HG03066 (cell line): ENCODE measurements around the gene MGLL.

ENCODE experiments used
- ATAC-seq: cut with Tn5 transposase; IDR thresholded peaks from one replicate; pipeline ENCODE4 v1.9.1; 2021; ENCODE audit warnings: low read depth; ENCODE audit not compliant: unreplicated experiment

MGLL gene

DNA sequence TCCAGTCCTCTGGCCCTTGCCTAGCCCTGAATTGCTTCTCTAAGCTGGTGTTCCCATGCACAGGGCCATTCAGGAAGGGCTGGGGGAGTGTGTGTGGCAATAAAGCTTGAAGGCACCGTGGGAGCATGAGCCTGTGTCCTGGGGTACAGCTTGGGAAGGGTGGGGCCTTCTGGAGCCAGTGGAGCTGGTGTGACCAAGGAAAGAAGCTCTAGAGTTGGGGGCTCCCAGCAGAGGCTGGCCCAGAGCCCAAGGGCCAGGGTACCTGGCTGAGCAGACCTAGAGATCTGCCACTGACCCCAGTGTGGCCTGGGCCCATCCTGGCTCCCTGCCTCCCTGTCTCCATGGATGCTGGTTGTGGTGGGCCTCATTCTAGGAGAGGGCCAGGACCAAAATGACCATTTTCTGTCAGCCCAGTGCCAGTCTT, 141.5 kb downstream of the MGLL start:
- no peak for ATAC-seq

DNA sequence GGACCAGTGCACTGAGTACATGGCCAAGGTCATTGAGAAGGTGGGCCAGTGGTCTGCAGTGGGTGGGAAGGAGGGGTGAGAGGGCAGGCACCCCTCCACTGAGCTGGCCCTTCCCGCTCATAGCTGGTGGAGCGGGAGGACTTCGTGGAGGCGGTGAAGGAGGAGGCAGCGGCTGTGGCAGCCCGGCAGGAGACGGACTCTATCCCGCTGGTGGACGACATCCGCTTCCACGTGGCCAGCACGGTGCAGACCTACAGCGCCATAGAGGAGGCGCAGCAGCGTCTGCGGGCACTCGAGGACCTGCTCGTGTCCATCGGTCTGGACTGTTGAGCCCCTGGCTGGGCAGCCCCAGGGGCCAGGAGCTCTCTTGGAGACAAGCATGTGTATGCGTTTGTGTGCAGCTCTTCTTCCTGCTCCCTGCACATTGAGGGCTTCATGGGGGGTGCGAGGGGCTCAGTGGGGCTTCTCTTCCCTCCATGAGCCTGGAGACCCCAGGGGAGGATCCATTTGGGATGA, 142.1 kb downstream of the MGLL start:
- ATAC-seq, result no peak

DNA sequence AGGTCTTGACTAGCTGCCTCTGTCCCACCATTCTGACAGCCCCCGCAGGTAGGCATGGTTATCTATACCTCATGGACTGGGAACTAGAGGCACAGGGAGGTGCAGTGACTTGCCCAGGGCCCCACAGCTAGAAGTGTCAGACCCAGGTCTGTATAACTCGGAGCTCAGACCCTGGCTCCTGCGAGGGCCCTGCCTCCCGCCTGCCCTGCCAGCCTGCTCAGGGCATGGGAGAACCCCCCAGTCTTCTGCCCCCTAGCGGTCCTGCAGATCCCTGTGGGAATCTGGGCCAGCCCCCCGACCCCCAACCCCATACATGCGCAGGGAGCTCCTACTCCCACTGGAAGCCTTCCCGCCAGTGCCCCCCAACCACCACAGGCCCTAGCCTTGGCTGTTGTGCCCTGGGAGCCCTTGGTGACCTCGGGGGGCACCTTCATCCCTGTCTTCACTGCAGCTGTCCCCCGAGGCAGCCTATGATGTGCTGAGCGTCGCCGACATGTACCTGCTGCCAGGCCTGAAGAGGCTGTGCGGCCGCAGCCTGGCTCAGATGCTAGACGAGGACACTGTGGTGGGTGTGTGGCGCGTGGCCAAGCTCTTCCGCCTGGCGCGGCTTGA, 142.7 kb downstream of the MGLL start:
- ATAC-seq, result no peak

DNA sequence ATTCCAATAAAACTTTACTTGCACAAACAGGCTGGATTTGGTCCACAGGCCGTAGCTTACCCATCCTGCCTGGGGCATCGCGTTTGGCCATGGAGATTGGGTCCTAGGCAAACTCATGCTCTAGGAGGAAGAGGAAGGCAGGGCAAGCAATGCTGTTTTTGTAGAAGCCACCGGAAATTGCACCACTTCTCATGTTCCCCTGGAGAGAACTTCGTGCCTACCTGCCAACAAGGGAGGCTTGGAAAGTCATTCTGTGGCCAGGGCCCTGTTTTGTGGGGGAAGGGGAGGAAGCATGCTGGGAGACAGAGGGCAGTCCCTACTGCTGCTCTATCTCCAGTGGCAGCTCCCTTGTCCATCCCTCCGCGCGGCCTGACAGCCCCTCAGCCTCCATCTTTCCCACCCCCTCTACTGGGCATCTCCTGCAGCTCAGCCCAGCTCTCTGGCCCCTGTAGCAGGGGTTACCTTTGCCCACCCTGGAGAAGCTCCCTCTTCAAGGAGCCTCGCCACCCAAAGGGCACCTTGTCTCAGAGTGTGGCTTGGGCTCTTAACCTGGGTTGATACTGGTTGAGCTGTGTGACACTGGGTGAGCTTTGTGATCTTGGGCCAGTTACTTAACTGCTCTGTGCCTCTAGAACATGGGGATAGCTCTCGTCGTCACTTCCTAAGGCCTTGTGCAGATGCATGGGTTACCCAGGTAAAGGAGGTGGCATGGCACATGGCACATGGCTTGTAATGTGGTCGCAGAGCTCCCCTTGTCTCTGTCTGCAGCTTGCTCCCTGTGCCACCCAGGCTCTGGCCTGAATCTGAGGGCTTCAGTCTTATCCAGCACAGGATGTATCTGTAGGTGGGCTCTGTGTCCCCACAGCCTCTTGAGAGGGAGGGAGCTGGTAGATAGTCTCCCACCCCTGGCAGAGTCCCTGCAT, 143.4 kb downstream of the MGLL start:
- ATAC-seq, result no peak

DNA sequence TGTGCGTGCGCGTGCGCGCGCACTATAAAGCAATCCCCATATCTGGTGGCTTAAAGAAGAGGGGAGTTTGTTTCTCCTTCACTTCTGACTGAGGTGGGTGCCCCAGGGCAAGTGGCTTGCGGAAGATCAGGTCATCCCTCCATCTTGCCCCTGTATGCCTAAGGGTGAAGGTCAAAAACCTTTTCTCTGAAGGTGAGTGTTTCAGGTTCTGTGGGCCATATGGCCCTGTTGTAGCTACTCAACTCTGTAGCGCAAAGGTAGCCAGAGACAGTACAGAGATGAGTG, 144.1 kb downstream of the MGLL start:
- no peak for ATAC-seq

DNA sequence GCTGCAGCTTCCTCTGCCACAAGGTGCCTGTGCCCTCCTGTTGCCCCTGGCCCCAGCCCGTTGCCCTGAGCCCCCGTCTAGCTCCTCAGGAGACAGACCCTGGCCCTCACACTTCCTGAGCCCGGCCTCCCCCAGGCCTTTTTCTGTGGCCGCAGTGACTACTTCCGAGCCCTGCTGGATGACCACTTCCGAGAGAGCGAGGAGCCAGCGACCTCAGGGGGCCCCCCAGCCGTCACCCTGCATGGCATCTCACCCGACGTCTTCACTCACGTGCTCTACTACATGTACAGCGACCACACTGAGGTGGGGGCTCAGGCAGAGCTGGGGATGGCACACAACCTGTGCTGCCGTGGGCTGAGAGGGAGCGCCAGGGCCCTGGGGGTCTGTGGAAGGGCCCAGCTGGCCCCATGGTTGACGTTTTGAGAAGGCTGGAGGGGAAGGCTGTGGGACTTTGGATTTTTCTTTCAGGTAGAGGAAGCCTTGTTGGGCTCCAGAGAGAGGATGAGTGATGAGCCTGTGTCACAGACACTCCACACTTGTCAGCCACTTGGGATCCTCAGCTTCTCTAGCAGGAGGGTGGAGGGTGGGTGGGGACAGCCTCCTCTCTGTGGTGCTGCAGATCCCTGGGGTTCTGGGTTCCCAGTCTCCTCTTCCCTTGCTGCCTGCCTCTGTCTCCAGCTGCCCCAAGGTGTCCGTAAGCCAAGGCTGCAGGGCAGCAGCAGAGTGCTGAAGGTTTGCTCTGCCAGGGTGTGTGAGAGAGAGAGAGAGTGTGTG, 144.6 kb downstream of the MGLL start:
- no peak for ATAC-seq

DNA sequence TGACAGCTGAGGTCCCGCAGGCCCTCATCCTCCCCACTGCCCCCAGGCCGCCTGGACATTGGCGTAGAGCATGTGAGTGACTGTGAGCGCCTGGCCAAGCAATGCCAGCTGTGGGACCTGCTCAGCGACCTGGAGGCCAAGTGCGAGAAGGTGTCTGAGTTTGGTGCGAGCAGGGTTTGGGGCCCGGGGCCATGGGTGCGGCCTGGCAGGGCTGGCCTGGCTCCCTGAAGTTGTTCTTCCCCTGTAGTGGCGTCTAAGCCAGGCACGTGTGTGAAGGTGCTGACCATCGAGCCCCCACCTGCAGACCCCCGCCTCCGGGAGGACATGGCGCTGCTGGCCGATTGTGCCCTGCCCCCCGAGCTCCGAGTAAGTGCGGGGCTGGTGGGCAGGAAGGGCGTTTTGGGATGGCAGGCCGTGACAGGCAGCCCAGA, 145.4 kb downstream of the MGLL start:
- ATAC-seq, result no peak

DNA sequence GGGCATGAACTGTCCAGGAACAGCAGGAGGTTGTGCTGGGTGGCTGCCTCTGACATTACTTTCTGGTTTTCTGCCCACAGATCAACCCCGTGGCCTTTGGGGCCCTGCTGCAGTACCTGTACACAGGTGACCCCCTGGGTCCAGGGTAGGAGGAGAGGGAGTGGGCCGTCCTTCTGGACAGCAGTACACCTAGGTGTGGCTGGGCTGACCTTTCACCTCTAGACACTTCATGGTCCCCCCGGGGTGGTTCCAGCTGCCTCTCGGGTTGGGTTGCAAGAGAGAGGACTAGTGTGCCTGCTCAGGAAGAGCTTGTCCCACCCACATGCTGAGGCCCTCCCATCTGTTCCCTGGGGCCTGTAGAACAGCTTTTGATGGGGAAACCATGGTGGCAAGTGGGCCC, 145.9 kb downstream of the MGLL start:
- ATAC-seq, result no peak

DNA sequence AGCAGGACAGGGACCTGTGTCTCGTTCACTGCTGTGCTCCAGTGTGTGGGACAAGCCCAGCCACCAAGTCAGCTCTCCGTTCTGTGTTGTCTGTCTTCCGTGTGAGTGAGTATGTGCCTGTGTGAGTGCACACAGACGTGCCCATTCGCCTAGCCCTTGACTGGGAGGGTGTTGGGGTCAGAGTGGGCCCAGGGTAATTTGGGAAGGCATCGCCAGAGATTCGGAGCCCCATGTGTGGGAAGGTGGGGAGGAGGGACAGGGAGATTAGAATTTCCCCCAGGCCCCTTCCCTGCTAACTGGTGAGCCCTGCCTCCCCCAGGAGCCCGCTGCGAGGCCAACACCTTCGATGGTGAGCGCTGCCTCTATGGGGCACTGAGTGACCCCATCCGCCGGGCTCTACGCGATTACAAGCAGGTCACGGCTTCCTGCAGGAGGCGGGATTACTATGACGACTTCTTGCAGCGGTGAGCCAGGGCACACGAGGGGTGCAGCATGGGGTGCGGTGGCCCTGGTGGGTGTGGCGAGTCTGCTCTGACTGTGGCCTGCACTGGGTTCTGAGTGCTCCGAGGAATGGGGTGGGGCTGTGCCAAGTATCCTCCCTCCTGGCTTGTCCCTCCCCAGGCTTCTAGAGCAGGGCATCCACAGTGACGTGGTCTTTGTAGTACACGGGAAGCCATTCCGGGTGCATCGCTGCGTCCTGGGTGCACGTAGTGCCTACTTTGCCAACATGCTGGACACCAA, 146.5 kb downstream of the MGLL start:
- no peak for ATAC-seq

DNA sequence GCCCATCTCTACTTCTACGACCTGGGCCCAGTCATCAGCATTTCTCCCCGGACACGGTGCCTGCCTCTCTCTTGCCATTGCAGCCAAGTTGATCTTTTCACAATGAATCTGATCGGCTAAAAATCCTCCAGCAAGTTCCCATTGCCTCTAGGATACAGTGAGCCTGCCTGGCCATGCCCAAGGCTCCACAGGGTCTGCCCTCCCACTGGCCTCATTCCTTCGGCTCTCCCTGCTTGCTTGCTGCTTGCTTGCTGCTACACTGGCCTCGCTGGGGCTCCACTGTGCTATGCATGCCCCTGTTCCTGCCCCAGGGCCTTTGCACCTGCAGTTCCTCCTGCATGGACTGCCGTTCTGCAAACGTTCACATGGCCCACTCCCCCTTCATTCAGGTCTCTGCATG, 147.5 kb downstream of the MGLL start:
- no peak for ATAC-seq

DNA sequence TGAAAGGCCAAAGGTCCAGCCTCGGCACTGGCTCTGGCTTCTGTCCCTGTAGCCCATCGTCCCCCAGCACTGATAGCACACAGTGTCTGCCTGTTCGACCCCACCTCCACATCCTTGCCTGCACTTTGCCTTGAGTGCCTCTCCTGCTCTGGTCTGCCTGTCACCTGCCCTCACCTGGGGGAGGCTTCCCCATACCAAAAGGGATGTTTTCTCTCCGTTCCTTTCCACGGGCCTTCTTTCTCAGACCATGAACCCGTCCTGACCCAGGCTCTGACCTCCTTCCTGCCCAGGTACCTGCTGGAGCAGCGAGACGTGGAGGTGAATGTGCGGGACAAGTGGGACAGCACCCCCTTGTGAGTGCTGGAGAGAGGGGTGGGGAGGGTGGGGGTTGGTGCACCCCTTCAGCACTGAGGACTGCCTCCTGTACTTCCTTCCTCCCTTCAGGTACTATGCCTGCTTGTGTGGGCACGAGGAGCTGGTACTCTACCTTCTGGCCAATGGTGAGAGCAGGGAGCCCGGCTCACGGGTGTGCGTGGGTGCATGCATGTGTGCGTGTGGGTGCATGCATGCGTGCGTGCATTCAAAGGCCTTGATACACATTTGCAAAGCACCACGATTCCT, 148.1 kb downstream of the MGLL start:
- ATAC-seq, result no peak

DNA sequence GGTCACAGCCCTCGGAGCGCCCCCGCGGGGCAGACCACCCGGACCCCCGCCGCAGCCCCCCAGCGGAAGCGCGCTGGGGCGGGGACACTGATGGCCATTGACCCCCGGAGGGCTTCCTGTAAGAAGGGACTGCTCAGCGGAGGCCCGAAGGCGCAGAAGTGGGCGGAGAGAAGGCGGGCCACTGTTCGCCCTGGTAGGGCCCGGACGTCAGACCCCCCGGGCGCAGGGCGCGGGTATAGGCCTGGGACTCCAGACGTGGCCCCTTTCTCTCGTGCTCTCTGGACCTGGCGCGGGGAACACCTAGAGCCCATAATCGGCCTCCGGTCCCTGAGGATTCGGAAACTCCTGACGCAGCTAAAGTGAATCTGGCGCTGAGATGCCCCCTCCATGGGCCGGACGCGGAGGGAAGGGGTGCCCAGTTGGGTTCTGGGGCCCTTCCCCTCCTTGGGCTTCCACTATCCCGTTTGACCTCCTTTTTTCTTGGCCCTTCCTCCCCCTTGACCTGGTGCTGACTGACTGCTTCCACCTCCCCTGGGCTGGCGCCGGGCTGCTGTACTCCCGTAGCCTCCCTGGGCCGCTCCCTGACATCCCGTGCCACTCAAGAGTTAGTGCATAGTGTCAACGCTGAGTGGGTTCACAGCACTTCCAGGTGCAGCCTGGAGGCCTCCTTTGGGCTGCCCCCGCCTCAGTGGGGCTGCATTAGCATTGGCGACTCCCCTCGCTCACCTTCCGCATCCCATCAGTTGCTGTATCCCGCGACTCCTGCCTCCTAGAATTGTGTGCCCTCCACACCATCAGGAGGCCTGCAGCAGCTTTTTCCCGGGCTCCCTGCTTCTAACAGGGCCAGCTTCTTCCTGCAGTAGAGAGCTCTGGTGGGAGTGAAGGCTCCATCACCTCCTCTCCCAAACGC, 148.9 kb downstream of the MGLL start:
- ATAC-seq, result peak; percentile 42

DNA sequence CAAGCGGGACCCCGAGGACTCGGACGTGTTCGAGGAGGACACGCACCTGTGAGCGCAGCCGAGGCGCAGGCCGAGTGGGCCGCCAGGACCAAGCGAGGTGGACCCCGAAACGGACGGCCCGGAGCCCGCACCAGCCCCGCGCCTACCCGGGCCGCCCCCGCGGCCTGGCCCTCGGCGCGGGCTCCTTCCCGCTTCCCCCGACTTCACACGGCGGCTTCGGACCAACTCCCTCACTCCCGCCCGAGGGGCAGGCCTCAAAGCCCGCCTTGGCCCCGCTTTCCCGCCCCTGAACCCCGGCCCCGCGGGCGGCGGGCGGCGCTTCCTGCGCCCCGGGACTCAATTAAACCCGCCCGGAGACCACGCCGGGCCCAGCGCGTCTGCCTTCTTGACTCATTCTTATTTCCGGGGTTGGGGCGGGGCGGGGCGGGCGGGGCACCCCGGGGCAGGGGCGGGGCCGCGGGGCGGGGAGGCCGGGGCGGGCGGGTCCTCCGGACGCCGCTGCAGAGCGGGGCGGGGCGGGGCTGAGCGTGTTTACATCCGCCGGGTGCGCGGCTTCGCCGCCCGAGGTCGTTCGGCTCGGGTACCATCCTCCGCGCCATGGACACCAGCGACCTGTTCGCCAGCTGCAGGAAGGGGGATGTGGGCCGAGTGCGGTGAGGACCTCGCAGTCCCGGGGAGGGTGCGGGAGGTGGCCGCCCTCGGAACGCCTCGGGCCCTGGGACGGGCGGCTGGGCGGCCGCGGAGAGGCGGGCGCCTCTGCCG, 149.7 kb downstream of the MGLL start, which contains the start of gene ABTB1:
Gene ABTB1 (plus strand): TSS at position 524 of the 762 bp plus-strand sequence. CDS start 74 bp downstream, at position 598.
- ATAC-seq, result peak; percentile 68

DNA sequence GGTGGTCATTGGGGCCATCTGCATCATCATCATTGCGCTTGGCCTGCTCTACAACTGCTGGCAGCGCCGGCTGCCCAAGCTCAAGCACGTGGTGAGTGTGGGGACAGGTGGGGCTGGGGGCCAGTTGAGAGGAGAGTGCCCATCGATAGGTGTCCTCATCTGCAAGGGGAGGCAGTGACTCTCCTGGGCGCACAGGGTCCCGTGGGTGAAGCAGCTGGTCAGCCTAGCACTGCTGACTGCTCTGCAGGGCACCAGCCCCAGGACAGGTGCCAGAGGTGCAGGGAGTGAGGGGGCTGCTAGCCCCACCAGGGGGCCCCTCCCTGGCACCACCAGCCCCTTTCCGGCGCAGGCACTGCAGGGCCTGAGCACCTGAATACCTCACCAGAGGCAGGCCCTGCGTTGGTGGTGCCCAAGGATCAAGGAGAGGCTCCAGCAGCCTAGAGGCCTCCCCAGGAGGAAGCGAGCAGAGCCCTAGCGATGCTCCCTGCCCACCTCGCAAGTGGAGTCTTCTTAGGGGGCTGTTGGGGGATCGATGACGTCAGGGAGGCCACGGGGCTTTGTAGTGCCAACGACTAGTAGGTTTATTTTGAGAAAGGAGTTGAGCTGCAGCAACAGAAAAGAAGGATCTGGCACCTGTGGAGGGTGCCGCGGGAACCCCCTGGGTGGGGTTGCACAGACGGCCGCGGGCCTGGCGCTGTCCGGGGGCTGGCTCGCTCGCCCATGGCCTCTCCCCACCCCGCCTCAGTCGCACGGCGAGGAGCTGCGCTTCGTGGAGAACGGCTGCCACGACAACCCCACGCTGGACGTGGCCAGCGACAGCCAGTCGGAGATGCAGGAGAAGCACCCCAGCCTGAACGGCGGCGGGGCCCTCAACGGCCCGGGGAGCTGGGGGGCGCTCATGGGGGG, 150.5 kb downstream of the MGLL start:
- peak; percentile 16 for ATAC-seq

DNA sequence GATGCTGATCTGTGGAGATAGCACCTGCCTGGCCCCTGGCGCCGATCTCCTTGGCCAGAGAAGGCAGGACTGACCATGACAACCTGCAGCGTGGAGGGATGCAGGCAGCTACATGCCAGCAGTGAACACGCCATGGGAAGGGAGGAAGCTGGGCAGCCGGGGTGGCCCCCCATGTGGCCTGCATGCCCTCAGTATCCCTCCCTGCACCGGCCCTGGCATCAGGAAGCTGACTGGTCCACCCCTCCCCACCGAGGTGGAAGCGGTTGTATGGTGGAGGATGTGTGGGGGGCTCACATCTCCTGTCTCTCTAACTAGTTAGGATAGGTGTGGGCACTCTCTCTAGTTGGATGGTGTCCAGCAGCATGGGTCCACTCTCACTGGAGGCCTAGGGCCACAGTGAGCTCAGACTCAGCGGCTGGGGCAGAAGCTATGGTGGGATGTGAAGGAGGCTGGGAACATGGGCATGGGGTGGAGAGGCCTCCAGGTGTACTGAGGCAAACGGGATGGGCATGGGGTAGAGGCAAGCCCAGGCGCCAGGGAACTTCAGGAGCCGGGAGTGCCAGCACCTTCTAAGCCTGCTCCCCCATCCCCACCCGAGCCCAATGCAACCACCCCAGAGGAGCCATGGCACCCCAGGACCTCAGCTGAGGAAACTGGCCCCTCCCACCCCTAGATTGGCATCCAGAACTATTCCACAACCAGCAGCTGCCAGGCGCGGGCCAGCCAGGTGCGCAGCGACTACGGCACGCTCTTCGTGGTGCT, 151.4 kb downstream of the MGLL start:
- no peak for ATAC-seq

DNA sequence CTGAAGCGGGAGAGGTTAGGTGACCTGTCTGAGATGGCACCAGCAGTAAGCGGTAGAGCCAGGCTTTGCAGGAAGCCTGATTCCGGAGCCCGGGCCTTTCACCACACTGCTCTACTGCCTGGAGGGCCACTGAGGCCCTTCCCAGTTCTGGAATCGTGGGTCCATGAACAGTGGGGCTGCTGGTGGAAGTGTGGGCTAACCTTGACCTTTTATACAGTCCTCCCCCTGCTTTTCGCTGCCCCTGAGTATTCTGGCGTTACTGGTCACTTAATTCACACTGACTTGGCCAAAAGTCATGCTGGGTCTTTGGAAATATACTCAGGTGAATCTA, 152.1 kb downstream of the MGLL start:
- ATAC-seq, result no peak
